Sigmoid colon (tissue), 4 donors: ENCODE results near the gene CLEC16A.

Experiments
- POLR2A ChIP-seq, 2 donors: fragments of 450-650 bp; IDR thresholded peaks; one replicate each; pipeline ENCODE4 v1.6.1; 2016; ENCODE audit warnings: antibody characterized with exemption in 2 of 2, mild to moderate bottlenecking in 2 of 2, moderate library complexity in 2 of 2
- POLR2AphosphoS5 ChIP-seq, 4 donors: sonication (generic); formaldehyde crosslinking; IDR thresholded peaks; one replicate each; pipeline ENCODE4 v1.6.1; 2017; ENCODE audit warnings: antibody characterized with exemption in 4 of 4
- TF ChIP-seq, protein P1 (sequence below), 4 experiments: fragments of 450-650 bp in 3 of 4; fragments of 200-600 bp in 1 of 4; IDR thresholded peaks; one replicate each; pipeline ENCODE4 v1.5.1; 2016 to 2019; ENCODE audit warnings: antibody characterized with exemption in 4 of 4, mild to moderate bottlenecking in 3 of 4, moderate library complexity in 2 of 4

- TF ChIP-seq, protein P1, sequence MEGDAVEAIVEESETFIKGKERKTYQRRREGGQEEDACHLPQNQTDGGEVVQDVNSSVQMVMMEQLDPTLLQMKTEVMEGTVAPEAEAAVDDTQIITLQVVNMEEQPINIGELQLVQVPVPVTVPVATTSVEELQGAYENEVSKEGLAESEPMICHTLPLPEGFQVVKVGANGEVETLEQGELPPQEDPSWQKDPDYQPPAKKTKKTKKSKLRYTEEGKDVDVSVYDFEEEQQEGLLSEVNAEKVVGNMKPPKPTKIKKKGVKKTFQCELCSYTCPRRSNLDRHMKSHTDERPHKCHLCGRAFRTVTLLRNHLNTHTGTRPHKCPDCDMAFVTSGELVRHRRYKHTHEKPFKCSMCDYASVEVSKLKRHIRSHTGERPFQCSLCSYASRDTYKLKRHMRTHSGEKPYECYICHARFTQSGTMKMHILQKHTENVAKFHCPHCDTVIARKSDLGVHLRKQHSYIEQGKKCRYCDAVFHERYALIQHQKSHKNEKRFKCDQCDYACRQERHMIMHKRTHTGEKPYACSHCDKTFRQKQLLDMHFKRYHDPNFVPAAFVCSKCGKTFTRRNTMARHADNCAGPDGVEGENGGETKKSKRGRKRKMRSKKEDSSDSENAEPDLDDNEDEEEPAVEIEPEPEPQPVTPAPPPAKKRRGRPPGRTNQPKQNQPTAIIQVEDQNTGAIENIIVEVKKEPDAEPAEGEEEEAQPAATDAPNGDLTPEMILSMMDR (IDR thresholded peaks at IDR 0.05): no peak
- TF ChIP-seq POLR2A (IDR thresholded peaks at IDR 0.05) (no peak), POLR2AphosphoS5 (IDR thresholded peaks at IDR 0.05) (no peak)
Measured at GRCh38 chr16:11190588-11191560, 246.5 kb downstream of the CLEC16A start.
